ENCODE measurements around the gene NATD1. TPM values are rescaled to one million over a fixed set of nuclear protein-coding genes. Genes with fewer than 3 reads are reported as not detected.
"Not testable (repeated sequence)": the region's sequence is repeated elsewhere in the genome, so short reads cannot be mapped to it uniquely, and the experiment has no call there.

The NATD1 gene
- total RNA-seq, 2 donors from 2014 or later, result 7.4 to 8.8 TPM

DNA sequence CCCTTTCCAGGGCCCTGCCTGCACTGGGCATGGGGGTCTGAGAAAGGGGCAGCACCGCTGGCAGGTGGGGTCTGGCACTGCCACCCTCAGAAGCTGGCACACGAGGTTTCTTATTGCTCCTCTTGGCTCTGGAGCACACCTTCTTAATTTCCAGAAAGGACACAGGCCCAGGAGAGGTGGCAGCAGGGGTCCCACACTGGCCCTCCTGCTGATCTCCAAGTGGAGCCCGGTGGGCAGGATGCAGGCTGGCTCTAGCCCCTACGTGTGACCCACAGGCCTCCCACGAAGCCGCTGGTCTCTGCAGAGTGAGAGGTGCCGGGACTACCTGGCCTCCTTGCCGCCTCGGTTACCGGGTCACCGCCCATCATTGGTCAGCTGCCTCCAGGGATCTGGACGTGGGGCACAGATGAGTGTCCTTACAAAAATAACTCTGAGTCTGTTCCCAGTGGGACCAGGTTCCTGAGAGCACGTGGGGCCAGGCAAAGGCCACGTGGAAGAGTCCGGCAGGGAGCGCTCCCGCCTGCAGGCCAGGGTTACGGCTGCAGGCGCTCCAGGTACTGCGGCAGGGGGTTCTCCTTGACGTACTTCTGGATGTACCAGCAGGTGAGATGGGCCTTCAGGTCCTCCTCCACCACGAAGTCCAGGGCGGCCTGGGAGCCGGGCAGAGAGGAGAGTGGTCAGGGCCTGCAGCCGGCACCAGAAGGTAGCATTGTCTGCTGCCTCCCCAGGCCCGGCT lies 10.3 kb downstream of the NATD1 start:
- H3K27ac Mint-ChIP-seq, result no peak overlapping the region
- no peak for ATAC-seq (replicated peaks in 1 of 2)
- H3K4me1 Mint-ChIP-seq (ENCODE audit: low read depth), result peaks cover 5% of the 10 kb centered on the region
- H3K9me3 Mint-ChIP-seq, result no peaks in the 10 kb centered on the region
- no peaks in the 10 kb centered on the region for H3K36me3 Mint-ChIP-seq (ENCODE audit: insufficient read depth in 2 of 2)
- no peaks in the 10 kb centered on the region for H3K27me3 Mint-ChIP-seq (ENCODE audit: low read depth)
- DNase-seq, result no peak
- H3K4me3 Mint-ChIP-seq, result no peak overlapping the region

DNA sequence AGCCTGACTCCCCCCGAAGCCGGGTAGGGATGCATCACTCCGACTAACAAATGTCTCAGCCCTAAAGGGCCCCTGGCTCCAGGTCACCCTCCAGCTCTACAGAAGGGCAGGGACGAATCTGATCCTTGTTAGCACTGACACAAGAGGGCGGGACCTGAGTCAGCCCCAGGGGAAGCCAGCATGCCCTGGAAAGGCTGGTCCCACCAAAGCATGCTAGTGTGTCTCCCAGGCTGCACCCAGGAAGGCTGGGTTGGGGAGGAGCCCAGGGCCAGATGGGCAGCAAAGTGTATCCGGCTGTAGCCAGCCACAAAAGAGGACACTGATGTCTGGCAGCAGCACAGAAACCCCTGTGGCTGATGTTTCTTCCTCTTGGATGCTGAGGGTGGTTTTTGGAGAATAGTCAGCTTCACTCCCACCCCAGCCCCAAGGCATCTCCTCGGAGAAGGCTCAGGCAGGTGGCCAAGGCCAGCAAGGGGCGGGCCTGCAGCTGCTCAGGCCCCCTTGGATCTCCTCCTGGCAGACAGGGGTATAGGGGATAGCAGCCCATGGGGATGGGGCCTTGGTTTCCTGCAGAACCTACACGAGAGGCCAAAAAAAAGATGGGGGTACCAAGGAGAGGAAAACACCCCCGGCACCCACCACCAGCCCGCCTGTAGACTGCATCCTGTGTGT lies 11.0 kb downstream of the NATD1 start:
- Mint-ChIP-seq H3K4me1 (ENCODE audit: low read depth) (peaks cover 5% of the 10 kb centered on the region), H3K27ac (no peak overlapping the region)
- no peak for ATAC-seq (replicated peaks in 1 of 2)

DNA sequence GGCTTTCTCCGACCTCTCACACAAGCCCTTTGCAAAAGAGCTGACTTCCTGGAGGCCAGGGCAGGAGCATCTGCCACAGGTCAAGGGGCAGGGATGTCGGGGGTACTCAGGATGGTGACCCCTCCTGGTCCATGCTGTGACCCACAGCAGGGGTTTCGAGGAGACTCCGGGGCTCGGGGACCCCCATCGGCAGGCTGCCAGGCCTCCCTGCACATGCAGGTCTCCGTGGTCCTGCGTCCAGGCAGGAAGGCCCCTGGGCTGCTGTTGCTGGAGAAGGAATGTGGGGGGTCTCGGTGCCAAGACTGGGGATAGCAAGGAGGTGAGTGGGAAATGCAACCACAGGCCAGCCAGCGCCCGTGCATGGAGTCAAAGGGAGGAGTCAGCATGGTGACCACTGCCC lies 11.6 kb downstream of the NATD1 start:
- no peaks in the 10 kb centered on the region for H3K27me3 Mint-ChIP-seq (ENCODE audit: low read depth)
- H3K4me3 Mint-ChIP-seq, result no peak overlapping the region
- ATAC-seq (replicated peaks in 1 of 2) (no peak), DNase-seq (no peak)
- H3K36me3 Mint-ChIP-seq (ENCODE audit: insufficient read depth in 2 of 2), result no peaks in the 10 kb centered on the region
- H3K4me1 Mint-ChIP-seq (ENCODE audit: low read depth), result peaks cover 5% of the 10 kb centered on the region
- no peaks in the 10 kb centered on the region for H3K9me3 Mint-ChIP-seq
- H3K27ac Mint-ChIP-seq, result no peak overlapping the region

More for the DNA sequence above, 11.0 kb downstream of the NATD1 start:
- DNase-seq, result no peak
- Mint-ChIP-seq H3K4me3 (no peak overlapping the region), H3K9me3 (no peaks in the 10 kb centered on the region), H3K36me3 (ENCODE audit: insufficient read depth in 2 of 2) (no peaks in the 10 kb centered on the region), H3K27me3 (ENCODE audit: low read depth) (no peaks in the 10 kb centered on the region)

DNA sequence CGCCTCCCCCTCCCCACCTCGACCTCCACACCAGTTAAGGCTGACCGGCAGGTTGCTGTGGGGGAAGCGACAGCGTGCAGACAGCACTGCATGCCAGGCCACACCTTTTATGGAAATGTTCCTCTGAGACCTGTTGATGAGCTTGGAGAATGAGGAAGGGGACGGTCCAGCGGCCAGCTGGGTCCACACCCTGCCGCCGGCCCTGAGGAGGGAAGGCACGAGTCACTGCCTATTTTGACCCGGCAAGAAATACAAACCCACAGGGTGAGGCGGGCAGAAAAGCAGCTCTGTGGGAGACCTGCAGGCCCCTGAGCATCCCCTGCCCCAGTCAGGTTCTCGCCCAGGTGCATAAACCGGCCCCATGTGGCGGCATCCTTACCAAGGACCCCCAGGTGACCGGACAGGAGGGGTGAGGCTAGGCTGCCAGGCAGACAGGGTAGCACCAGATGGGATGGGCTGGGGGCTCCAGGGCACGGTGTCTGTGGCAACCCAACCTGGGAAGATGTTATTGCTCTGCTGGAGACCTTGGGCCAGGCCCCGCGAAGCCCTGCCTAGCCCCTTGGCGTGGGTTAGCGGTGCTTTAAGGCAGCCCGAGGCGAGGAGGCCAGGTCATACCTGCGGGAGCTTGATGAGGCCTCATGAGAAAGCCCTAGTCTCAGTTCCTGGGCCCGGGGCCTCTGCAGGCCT lies 12.7 kb downstream of the NATD1 start:
- ATAC-seq (replicated peaks in 1 of 2) (no peak), DNase-seq (no peak)
- Mint-ChIP-seq H3K27me3 (ENCODE audit: low read depth) (no peaks in the 10 kb centered on the region), H3K27ac (no peak overlapping the region), H3K9me3 (peaks cover 0 to 2% of the 10 kb centered on the region in 2 donors), H3K4me3 (no peak overlapping the region), H3K36me3 (ENCODE audit: insufficient read depth in 2 of 2) (no peaks in the 10 kb centered on the region), H3K4me1 (ENCODE audit: low read depth) (no peaks in the 10 kb centered on the region)

DNA sequence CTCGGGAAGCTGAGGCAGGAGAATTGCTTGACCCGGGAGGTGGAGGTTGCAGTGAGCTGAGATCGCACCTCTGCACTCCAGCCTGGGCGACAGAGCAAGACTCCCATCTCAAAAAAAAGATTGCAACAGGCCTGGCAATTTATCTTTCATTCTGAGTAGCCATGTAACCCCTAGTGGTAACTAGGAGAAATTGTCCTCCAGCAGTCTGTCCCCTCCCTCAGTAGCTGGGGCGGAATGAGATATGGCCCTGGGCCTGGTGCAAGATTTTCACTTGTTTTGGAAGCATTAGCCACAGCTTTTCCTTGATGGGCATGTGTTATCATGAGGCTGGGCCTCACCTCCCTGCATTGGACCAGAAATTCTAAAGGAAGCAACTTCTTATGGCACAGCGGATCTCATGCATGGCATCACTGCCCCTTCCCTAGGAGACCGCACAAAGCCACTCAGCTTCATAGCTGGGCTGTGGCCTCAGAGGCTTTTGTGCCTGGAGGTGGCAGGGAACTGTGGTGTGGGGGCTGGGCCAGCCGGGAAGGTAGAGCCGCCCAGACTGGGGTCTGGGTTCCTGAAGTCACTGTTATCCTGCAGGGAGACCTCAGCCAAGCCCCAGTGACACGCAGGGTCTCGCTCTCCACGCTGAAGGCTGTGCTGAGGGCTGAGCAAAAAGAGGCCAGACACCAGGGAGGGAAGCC lies 13.4 kb downstream of the NATD1 start:
- Mint-ChIP-seq H3K27ac (no peak overlapping the region), H3K27me3 (ENCODE audit: low read depth) (no peaks in the 10 kb centered on the region), H3K9me3 (peaks cover 0 to 4% of the 10 kb centered on the region in 2 donors), H3K36me3 (ENCODE audit: insufficient read depth in 2 of 2) (no peaks in the 10 kb centered on the region), H3K4me1 (ENCODE audit: low read depth) (no peaks in the 10 kb centered on the region), H3K4me3 (no peak overlapping the region)
- DNase-seq (no peak), ATAC-seq (replicated peaks in 1 of 2) (peak in 1 of 2 donors; percentile 37)

DNA sequence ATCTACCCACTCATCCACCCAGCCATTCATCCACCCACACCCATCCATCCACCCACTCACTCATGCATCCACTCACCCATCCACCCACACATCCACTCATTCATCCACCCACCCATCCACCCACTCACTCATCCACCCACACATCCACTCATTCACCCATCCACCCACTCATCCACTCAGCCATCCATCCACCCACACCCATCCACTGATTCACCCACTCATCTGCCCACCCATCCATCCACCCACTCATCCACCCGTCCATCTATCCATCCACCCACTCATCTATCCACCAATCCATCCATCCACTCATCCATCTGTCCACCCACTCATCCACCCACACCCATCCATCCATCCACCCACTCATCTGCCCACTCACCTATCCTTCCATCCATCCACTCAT lies 17.3 kb downstream of the NATD1 start:
- Mint-ChIP-seq H3K4me1 (ENCODE audit: low read depth) (no peaks in the 10 kb centered on the region), H3K27me3 (ENCODE audit: low read depth) (no peaks in the 10 kb centered on the region), H3K36me3 (ENCODE audit: insufficient read depth in 2 of 2) (peaks cover 3% of the 10 kb centered on the region in 2 donors), H3K27ac (no peak overlapping the region), H3K9me3 (peaks cover 4 to 7% of the 10 kb centered on the region in 2 donors), H3K4me3 (no peak overlapping the region)
- ATAC-seq (replicated peaks in 1 of 2) (no peak), DNase-seq (no peak)

DNA sequence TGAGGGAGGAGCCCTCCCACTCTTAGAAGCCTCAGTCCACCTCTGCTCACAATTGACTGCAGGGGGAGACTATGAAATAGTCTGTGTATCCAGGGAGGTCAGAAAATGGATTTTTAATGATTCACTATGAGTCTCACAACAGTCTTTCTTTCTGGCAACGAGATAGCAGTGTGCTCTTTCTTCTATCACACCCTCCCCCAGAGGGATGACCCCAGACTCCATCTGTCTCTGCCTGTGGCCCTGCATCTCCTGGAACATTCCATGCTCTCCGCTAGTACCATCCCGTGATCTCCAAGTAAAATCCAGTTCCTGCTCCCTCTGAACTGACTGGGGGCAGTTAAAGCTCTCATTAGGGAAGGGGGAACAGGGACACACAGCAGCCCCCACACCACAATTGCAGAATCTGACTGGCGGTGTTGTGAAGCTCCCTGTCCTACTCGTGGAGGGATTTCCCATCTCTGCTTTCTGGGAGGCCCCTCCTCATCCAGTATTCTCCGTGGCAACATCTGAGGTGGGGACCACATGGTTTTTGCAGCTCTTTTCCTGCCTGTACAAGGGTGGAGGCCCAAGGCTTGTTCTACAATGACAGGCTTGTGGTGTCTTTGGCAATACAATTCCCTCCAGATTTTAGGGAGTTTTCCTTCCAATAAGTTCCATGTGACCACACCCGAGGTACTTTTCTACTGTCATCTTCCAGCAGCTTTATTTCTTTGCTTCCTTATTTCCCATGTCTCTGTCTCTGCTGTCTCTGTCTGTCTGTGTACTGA lies 19.4 kb downstream of the NATD1 start:
- H3K9me3 Mint-ChIP-seq, result peaks cover 4 to 7% of the 10 kb centered on the region in 2 donors

DNA sequence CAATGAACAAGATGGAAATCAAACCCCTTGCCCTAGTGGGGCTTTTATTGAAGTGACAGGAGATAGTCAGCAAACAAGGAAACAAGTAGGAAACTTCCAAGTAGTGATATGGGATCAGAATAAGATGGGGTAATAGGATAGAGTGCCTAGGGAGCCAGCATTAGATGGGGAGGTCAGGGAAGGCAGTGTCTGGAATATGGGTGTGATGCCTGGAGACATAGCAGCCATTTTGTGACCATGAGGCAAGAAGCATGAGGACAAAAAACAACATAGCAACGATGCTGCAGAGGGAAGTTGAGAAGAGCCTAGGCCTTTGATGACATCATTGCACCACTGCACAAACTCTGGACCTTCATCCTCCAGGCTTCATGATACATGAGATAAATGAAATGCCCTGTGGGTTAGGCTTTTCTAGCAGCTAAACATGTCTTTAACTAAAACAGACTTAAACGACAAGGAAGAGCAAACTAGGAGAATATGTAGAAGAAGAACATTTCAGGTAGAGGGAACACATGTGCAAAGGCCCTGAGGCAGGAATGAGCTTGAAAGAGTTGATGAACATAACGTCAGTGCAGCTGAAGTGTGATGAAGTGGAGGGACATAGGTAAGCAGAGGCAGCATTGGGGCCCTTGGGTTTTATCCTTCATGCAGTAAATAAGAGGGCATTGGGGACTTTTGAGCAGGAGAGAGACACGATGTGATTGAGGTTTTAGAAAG lies 21.0 kb downstream of the NATD1 start:
- H3K9me3 Mint-ChIP-seq, result peaks cover 4 to 7% of the 10 kb centered on the region in 2 donors
- H3K27me3 Mint-ChIP-seq (ENCODE audit: low read depth), result no peaks in the 10 kb centered on the region
- H3K4me3 Mint-ChIP-seq, result no peak overlapping the region
- H3K4me1 Mint-ChIP-seq (ENCODE audit: low read depth), result no peaks in the 10 kb centered on the region
- H3K36me3 Mint-ChIP-seq (ENCODE audit: insufficient read depth in 2 of 2), result peaks cover 3% of the 10 kb centered on the region in 2 donors
- ATAC-seq (replicated peaks in 1 of 2) (no peak), DNase-seq (no peak)
- H3K27ac Mint-ChIP-seq, result no peak overlapping the region

More for the DNA sequence above, 19.4 kb downstream of the NATD1 start:
- H3K27ac Mint-ChIP-seq, result no peak overlapping the region
- H3K4me3 Mint-ChIP-seq, result no peak overlapping the region
- H3K4me1 Mint-ChIP-seq (ENCODE audit: low read depth), result no peaks in the 10 kb centered on the region
- no peak for DNase-seq
- no peaks in the 10 kb centered on the region for H3K27me3 Mint-ChIP-seq (ENCODE audit: low read depth)
- H3K36me3 Mint-ChIP-seq (ENCODE audit: insufficient read depth in 2 of 2), result peaks cover 3% of the 10 kb centered on the region in 2 donors
- ATAC-seq (replicated peaks in 1 of 2), result no peak

DNA sequence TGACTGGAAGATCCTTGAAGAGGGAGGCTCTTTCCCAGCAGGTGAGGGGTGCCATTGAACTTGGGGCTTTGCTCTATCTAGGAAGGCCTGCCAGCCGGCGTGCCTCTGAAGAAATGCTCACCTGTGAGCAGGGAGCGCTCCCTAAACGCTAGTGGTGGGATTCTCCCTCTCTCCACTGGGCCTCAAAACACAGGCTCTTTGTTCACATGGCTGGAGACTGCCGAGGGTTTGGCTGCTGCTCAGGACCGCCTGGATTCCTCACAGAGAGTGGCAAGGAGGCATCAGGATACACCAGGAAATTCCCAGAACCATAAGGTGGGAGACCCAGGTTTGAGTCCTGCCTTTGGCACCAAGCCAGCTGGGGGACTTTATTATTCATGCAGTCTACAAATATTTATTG lies 21.7 kb downstream of the NATD1 start:
- H3K4me3 Mint-ChIP-seq, result no peak overlapping the region
- H3K36me3 Mint-ChIP-seq (ENCODE audit: insufficient read depth in 2 of 2), result peaks cover 3% of the 10 kb centered on the region in 2 donors
- ATAC-seq (replicated peaks in 1 of 2) (no peak), DNase-seq (no peak)
- H3K27ac Mint-ChIP-seq, result no peak overlapping the region
- peaks cover 4 to 7% of the 10 kb centered on the region in 2 donors for H3K9me3 Mint-ChIP-seq
- H3K4me1 Mint-ChIP-seq (ENCODE audit: low read depth), result no peaks in the 10 kb centered on the region
- H3K27me3 Mint-ChIP-seq (ENCODE audit: low read depth), result no peaks in the 10 kb centered on the region

DNA sequence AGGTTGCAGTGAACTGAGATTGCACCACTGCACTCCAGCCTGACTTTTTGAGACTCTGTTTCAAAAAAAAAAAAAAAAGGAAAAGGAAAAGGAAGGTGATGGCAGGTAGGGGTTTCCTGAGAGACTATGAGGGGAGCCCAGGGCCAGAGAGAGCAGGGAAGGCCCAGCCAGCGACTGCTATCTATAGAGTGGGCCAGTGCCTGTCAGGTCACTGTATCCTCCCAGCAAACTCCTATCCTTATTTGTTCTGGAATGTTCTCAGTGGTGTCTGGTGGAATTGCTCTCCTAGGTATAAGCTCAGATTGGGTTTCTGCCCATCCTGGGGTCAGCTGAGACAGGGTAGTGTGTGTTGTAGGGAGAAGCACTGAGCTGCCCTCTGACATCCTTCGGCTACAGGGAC lies 24.4 kb downstream of the NATD1 start:
- Mint-ChIP-seq H3K27ac (no peak overlapping the region), H3K4me1 (ENCODE audit: low read depth) (no peaks in the 10 kb centered on the region), H3K9me3 (peaks cover 3 to 4% of the 10 kb centered on the region in 2 donors), H3K27me3 (ENCODE audit: low read depth) (no peaks in the 10 kb centered on the region), H3K36me3 (ENCODE audit: insufficient read depth in 2 of 2) (peaks cover 3% of the 10 kb centered on the region in 2 donors), H3K4me3 (no peak overlapping the region)
- ATAC-seq (replicated peaks in 1 of 2) (no peak), DNase-seq (no peak)

DNA sequence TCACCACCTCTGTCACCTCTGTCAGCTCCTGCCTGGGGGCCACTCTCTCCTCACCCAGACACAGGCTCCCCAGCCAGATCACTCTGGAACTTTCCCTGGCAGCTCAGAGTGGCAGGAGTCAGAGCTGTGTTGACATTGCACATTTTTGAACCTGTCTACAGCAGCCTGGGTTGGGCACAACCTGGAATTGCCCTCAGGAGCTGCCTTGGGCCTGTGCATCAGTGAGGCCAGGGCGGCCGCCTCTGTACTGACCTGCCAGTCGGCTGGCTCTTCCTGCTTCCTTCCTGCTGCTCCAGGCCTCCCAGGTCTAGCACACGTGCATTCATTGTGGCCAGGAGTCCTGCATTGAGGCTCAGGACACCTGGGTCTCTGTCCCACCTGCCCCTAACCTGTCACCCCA lies 25.1 kb downstream of the NATD1 start:
- no peaks in the 10 kb centered on the region for H3K4me1 Mint-ChIP-seq (ENCODE audit: low read depth)
- H3K4me3 Mint-ChIP-seq, result no peak overlapping the region
- H3K27ac Mint-ChIP-seq, result no peak overlapping the region
- H3K36me3 Mint-ChIP-seq (ENCODE audit: insufficient read depth in 2 of 2), result peaks cover 3% of the 10 kb centered on the region in 2 donors
- H3K9me3 Mint-ChIP-seq, result peaks cover 3 to 4% of the 10 kb centered on the region in 2 donors
- H3K27me3 Mint-ChIP-seq (ENCODE audit: low read depth), result no peaks in the 10 kb centered on the region
- DNase-seq (no peak), ATAC-seq (replicated peaks in 1 of 2) (no peak)

DNA sequence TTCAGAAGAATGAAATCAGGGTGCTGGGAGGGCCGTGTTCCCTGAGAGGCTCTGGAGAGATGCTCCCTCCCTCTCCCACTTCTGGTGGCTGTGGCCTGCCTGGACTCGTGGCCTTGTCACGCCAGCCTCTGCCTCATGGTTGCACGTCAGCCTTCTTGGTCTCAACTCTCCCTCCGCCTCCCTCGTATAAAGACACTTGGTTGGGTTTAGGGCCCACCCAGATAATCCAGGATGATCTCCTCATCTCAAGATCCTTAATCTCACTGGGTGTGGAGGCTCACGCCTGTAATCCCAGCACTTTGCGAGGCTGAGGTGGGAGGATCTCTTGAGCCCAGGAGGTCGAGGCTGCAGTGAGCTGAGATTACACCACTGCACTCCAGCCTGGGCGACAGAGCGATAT lies 25.9 kb downstream of the NATD1 start:
- not testable (repeated sequence) for H3K36me3 Mint-ChIP-seq (ENCODE audit: insufficient read depth in 2 of 2); H3K27ac Mint-ChIP-seq; H3K4me1 Mint-ChIP-seq (ENCODE audit: low read depth)

More for the DNA sequence above, 25.9 kb downstream of the NATD1 start:
- not testable (repeated sequence) for H3K27me3 Mint-ChIP-seq (ENCODE audit: low read depth); DNase-seq; H3K4me3 Mint-ChIP-seq; ATAC-seq (replicated peaks in 1 of 2); H3K9me3 Mint-ChIP-seq
